Neural crest cell (in vitro differentiated cells): ENCODE results near the gene SGSM2. TPM values are rescaled to one million over a fixed set of nuclear protein-coding genes. Genes with fewer than 3 reads are reported as not detected.
A peak's percentile ranks its signal among the peaks of the same experiment; 100 is the strongest.

Experiments
- DNase-seq: peaks from one replicate; pipeline ENCODE4 v3.0.0; 2021; ENCODE audit warnings: low read depth, mixed read lengths, low spot score
- H3K27ac Mint-ChIP-seq: one replicate; pipeline ENCODE4 v1.8.0; 2021; ENCODE audit warnings: mild to moderate bottlenecking, mixed read lengths; ENCODE audit not compliant: unreplicated experiment
- H3K27me3 Mint-ChIP-seq: 2 replicates; pipeline ENCODE4 v1.8.0; 2021; ENCODE audit warnings: low read depth, mild to moderate bottlenecking, mixed read lengths
- H3K36me3 Mint-ChIP-seq: 2 replicates; pipeline ENCODE4 v1.8.0; 2021; ENCODE audit warnings: low read depth, mild to moderate bottlenecking, mixed read lengths
- H3K4me1 Mint-ChIP-seq: 2 replicates; pipeline ENCODE4 v1.8.0; 2021; ENCODE audit warnings: mixed read lengths
- H3K4me3 Mint-ChIP-seq: one replicate; pipeline ENCODE4 v1.8.0; 2021; ENCODE audit warnings: mild to moderate bottlenecking, mixed read lengths
- H3K9me3 Mint-ChIP-seq: 2 replicates; pipeline ENCODE4 v1.8.0; 2021; ENCODE audit warnings: mixed read lengths
- CTCF ChIP-seq: fragments of 200-600 bp; sonication (generic); conservative IDR thresholded peaks from 2 replicates; pipeline ENCODE4 v1.5.0; 2021; ENCODE audit warnings: antibody characterized with exemption, mild to moderate bottlenecking
- total RNA-seq: library from RNA; stranded (reverse); gene quantifications from 2 replicates; pipeline ENCODE4 v1.2.1, GENCODE V29; 2021

Gene SGSM2
- total RNA-seq, 1 donor from 2014 or later, result 102 TPM

GRCh38 chr17:2323629-2324314, 13.5 kb upstream of the SGSM2 start:
- no peak for TF ChIP-seq CTCF
- H3K9me3 Mint-ChIP-seq, result no peaks in the 10 kb centered on the region
- no peaks in the 10 kb centered on the region for H3K27me3 Mint-ChIP-seq
- no peaks in the 10 kb centered on the region for H3K4me1 Mint-ChIP-seq
- no peak overlapping the region for H3K4me3 Mint-ChIP-seq
- H3K36me3 Mint-ChIP-seq, result peaks cover 23% of the 10 kb centered on the region
- no peak for DNase-seq
- H3K27ac Mint-ChIP-seq, result no peak overlapping the region

- H3K27me3 Mint-ChIP-seq, result no peaks in the 10 kb centered on the region
- no peak for DNase-seq
- no peak overlapping the region for H3K4me3 Mint-ChIP-seq
- no peak for TF ChIP-seq CTCF
- no peak overlapping the region for H3K27ac Mint-ChIP-seq
- H3K9me3 Mint-ChIP-seq, result no peaks in the 10 kb centered on the region
- H3K4me1 Mint-ChIP-seq, result peaks cover 18% of the 10 kb centered on the region
- H3K36me3 Mint-ChIP-seq, result peaks cover 23% of the 10 kb centered on the region
These were observed 6.0 kb upstream of the SGSM2 start for GRCh38 chr17:2331303-2331702.

GRCh38 chr17:2335726-2336214, 1.5 kb upstream of the SGSM2 start:
- H3K27me3 Mint-ChIP-seq, result no peaks in the 10 kb centered on the region
- no peaks in the 10 kb centered on the region for H3K9me3 Mint-ChIP-seq
- peaks cover 28% of the 10 kb centered on the region for H3K4me1 Mint-ChIP-seq
- peaks cover 14% of the 10 kb centered on the region for H3K36me3 Mint-ChIP-seq
- H3K27ac Mint-ChIP-seq, result peak overlapping the region; percentile 99
- no peak for TF ChIP-seq CTCF
- no peak for DNase-seq
- H3K4me3 Mint-ChIP-seq, result peak overlapping the region; percentile 99

- H3K27me3 Mint-ChIP-seq, result no peaks in the 10 kb centered on the region
- peak within 1 kb of the TSS; percentile 99 for H3K4me3 Mint-ChIP-seq
- peaks cover 28% of the 10 kb centered on the region for H3K4me1 Mint-ChIP-seq
- peaks cover 9% of the 10 kb centered on the region for H3K36me3 Mint-ChIP-seq
- DNase-seq, result peak; percentile 83
- peak within 1 kb of the TSS; percentile 99 for H3K27ac Mint-ChIP-seq
- no peaks in the 10 kb centered on the region for H3K9me3 Mint-ChIP-seq
- TF ChIP-seq CTCF, result no peak
These were observed 968 bp upstream of the SGSM2 start, which contains the start of gene TSR1 for GRCh38 chr17:2336215-2336851. Gene TSR1, minus strand, starts transcription at chr17:2336457. Its CDS starts 30 bp downstream, at chr17:2336427.

GRCh38 chr17:2337544-2338314, 428 bp downstream of the SGSM2 start:
- Mint-ChIP-seq H3K4me3 (peak overlapping the region; percentile 99), H3K36me3 (peaks cover 9% of the 10 kb centered on the region), H3K27ac (no peak overlapping the region), H3K4me1 (peaks cover 28% of the 10 kb centered on the region), H3K27me3 (no peaks in the 10 kb centered on the region), H3K9me3 (no peaks in the 10 kb centered on the region)
- peak; percentile 37 for DNase-seq
- no peak for TF ChIP-seq CTCF
